Omental fat pad (tissue), 4 donors: ENCODE measurements around the gene LIMD2. TPM values are rescaled to one million over a fixed set of nuclear protein-coding genes. Genes with fewer than 3 reads are reported as not detected.
A peak's percentile ranks its signal among the peaks of the same experiment; 100 is the strongest.

ENCODE experiments used
- ATAC-seq: fragments of 150-250 bp; one replicate; pipeline ENCODE4 v1.9.1; 2016; ENCODE audit warnings: mild to moderate bottlenecking, moderate library complexity; ENCODE audit not compliant: low FRiP score
- DNase-seq: peaks from one replicate; pipeline ENCODE4 v3.0.0-alpha.2; 2019; ENCODE audit warnings: low spot score
- CTCF ChIP-seq, 3 donors: fragments of 450-650 bp; IDR thresholded peaks; one replicate each; pipeline ENCODE4 v1.5.1; 2016 to 2017; ENCODE audit warnings: antibody characterized with exemption in 3 of 3, mild to moderate bottlenecking in 3 of 3, moderate library complexity in 2 of 3
- total RNA-seq, 4 donors: library from RNA; depleted of rRNA; stranded (reverse); fragments of >200 nt; gene quantifications; one replicate each; pipeline ENCODE4 v1.1.0, GENCODE V29; 2016

The LIMD2 gene
- total RNA-seq, 4 donors from 2014 or later = 4.4 to 44.9 (median 16.5) TPM

DNA sequence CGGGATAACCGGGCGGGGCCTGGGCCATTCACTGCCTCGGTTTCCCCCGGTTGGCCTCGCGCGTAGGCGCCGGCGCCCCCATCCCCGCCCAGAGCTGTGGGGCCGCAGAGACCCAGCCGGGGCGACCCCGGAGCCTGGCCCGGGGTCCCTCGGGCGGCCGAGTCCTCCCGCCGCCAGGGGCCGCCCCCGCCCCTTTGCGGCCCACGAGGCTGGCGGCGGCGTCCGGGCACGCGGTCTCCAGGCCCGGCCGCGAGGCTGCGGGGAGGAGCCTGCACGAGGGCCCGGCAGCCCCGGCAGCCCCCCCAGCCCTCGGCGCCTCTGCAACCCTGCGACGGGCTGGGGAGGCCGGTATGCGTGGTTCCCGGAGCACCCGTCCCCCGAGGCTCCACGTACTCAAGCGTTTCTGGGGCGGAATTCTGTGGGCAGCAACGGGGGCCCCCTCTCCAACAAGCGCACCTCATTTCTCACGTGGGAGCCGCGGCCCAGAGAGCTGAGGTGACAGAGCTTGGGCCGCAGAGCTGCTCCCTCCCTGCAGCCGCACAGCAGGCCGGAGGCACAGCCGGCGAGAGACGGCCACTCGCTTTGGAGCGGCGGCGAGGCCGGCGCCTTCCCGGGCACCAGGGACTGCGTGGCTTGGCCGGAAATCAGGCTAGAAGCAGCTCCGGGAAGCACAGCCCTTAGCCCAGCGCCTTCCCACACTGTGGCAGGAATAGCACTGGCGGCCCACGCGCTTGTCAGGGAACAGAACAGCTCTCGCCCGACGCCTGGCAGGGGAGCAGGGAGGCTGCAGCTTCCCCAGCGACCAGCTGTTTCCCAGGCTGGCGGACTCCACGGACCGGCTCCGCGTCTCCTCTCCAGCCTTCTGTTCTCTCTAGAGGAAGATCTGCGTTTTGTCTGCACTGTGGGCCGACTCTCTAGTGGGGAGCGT is 867 bp upstream of the LIMD2 start:
- DNase-seq (no peak), ATAC-seq (peak; percentile 7)
- TF ChIP-seq CTCF (IDR thresholded peaks at IDR 0.05) = no peak

DNA sequence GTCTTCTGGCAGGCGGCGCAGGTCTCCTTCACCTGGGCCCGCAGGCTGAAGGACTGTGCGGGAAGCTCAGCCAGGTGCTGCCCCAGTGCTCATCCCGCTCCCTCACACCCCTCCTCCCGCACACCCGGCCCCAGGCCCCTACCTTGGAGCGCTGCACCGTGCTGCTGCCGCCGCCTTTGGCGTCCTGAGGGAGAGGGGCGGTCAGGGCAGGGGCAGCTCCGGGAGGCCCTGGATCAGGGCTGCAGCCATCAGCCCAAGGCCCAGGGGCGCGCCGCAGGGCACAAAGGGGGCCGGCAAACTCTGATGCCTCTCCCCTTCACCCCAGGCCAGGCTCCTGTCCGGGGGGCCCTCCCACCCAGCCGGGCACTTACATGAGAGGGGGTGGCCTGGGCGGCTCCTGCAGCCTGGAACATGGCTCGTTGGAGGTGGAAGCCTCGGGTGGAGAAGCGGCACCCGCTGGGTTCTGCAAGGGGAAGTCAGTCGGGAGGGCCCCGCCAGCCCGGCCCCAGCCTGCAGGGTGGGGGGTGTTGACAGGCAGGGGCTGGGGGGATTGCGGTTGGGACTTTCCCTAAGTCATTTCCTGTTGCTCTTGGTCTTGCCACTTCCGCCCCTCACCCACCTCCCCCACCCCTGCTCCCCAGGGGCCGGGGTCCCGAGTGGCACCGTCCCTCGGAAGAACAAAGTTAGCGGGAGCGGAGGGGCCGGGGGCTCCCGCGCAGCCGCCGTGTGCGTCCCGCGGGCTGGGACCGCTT is 863 bp downstream of the LIMD2 start:
- ATAC-seq (no peak), DNase-seq (no peak)
- no peak for TF ChIP-seq CTCF (IDR thresholded peaks at IDR 0.05)

DNA sequence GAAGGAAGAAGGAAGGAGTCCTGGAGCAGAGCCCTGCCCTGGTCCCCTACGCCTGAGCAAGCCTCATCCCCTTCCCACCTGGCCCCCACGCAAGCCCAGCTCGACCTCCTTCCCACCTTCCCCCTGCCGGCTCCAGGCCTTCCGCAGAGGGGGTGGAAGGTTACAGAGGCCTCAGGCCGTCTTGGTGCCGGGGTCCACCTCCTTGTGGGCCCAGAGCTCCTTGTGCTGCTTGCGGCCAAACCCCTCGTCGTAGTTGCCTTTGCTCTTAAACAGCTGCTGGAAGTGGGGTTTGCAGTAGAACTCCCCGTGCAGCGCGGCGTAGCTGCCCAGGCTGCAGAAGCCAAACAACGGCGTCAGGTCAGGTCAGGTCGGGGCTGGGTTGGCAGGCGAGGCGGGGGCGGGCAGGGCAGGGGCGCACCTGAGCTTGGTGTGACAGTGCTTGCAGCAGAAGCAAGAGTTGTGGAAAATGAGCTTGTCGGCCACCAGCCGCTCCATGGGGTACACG is 1.5 kb downstream of the LIMD2 start:
- DNase-seq (no peak), ATAC-seq (no peak)
- no peak for TF ChIP-seq CTCF (IDR thresholded peaks at IDR 0.05)

- no peak for TF ChIP-seq CTCF (IDR thresholded peaks at IDR 0.05)
- DNase-seq (no peak), ATAC-seq (no peak)
Measured at GRCh38 chr17:63697341-63698286, 2.3 kb downstream of the LIMD2 start.

DNA sequence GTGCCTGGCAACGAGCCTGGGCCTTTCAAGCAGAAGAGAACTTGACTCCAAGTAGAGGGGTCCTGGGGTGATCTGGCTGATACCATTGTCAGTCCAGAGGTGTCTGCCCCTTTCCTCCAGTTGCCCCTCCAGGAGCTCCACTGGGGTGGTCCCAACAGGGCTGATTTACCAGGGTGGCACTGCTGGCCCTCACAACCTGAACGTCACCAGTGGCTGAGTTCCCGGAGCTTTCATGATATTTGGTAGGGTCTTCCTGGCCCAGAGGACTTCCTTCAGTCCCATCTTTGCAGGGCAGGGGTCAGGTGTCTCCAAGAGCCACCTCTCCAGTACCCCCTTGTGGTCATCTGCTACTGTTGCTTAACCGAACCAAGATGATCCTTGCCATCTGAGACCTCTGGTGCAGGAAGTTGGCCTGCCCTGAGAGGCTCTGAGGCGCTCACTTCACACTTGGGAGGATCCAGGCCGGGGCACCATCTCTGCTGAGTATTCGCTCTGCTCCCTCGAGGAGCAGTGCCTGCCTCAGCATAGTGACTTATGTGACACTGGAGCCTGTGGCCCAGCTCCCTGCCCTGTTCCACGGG is 3.5 kb downstream of the LIMD2 start:
- no peak for TF ChIP-seq CTCF (IDR thresholded peaks at IDR 0.05)
- ATAC-seq (no peak), DNase-seq (no peak)

DNA sequence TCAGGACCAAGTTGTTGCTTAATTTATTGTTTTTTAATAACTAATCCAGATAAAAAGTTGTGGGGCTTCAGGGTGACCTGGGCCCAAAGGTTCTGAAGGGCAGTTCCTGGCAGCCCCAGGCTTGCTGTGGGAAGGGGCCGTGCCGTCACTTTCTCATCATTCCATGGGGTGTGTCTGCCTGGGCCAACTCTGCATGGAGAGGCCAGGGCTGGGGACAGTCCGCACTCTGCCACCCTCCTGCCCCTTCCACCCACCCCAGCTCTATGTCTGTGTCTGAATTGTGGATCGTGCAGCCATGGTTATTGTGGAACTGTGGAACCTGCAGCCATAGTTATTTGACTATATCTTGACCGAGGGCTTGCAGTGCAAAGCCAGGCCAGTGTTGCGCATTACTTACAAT is 4.0 kb downstream of the LIMD2 start:
- no peak for ATAC-seq
- no peak for DNase-seq
- TF ChIP-seq CTCF (IDR thresholded peaks at IDR 0.05) = no peak
